PFSK-1 (cell line): ENCODE results near the gene C1QA. TPM values are rescaled to one million over a fixed set of nuclear protein-coding genes. Genes with fewer than 3 reads are reported as not detected.

Experiments used
- FOXP2 ChIP-seq: optimal IDR thresholded peaks from 2 replicates; pipeline ENCODE3; 2011; ENCODE audit warnings: borderline replicate concordance, control low read depth, inconsistent platforms; ENCODE audit not compliant: insufficient read depth; ENCODE audit errors: extremely low read length, extremely low read depth
- POLR2AphosphoS5 ChIP-seq: IDR thresholded peaks from 2 replicates; pipeline ENCODE4 v1.6.1; 2012; ENCODE audit warnings: low read depth, mild to moderate bottlenecking, control low read depth, low read length, moderate library complexity
- SIN3A ChIP-seq: IDR thresholded peaks from 2 replicates; pipeline ENCODE4 v1.6.1; 2012; ENCODE audit warnings: mild to moderate bottlenecking, low read length, moderate library complexity, borderline replicate concordance; ENCODE audit not compliant: insufficient read depth
- TAF1 ChIP-seq: IDR thresholded peaks from 2 replicates; pipeline ENCODE4 v1.6.1; 2012; ENCODE audit warnings: low read length, control low read depth, borderline replicate concordance; ENCODE audit not compliant: insufficient read depth
- polyA plus RNA-seq: library from polyadenylated mRNA; unstranded; fragments of >200 nt; gene quantifications from one replicate; pipeline ENCODE4 v1.2.1, GENCODE V29; 2012; ENCODE audit warnings: low read depth, missing spikeins; ENCODE audit not compliant: insufficient read length
- TF ChIP-seq, protein P1 (sequence below), 2 experiments: IDR thresholded peaks; 2 replicates each; pipeline versions ENCODE4 v1.6.1 to v1.8.0; 2011 to 2012; ENCODE audit warnings: low read depth in 2 of 2, low read length in 2 of 2, control low read depth in 1 of 2, inconsistent platforms in 1 of 2, mild to moderate bottlenecking in 1 of 2, moderate library complexity in 1 of 2; ENCODE audit not compliant: insufficient read depth in 1 of 2

Gene C1QA, protein sequence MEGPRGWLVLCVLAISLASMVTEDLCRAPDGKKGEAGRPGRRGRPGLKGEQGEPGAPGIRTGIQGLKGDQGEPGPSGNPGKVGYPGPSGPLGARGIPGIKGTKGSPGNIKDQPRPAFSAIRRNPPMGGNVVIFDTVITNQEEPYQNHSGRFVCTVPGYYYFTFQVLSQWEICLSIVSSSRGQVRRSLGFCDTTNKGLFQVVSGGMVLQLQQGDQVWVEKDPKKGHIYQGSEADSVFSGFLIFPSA
- not detected for polyA plus RNA-seq

- TF ChIP-seq, protein P1, sequence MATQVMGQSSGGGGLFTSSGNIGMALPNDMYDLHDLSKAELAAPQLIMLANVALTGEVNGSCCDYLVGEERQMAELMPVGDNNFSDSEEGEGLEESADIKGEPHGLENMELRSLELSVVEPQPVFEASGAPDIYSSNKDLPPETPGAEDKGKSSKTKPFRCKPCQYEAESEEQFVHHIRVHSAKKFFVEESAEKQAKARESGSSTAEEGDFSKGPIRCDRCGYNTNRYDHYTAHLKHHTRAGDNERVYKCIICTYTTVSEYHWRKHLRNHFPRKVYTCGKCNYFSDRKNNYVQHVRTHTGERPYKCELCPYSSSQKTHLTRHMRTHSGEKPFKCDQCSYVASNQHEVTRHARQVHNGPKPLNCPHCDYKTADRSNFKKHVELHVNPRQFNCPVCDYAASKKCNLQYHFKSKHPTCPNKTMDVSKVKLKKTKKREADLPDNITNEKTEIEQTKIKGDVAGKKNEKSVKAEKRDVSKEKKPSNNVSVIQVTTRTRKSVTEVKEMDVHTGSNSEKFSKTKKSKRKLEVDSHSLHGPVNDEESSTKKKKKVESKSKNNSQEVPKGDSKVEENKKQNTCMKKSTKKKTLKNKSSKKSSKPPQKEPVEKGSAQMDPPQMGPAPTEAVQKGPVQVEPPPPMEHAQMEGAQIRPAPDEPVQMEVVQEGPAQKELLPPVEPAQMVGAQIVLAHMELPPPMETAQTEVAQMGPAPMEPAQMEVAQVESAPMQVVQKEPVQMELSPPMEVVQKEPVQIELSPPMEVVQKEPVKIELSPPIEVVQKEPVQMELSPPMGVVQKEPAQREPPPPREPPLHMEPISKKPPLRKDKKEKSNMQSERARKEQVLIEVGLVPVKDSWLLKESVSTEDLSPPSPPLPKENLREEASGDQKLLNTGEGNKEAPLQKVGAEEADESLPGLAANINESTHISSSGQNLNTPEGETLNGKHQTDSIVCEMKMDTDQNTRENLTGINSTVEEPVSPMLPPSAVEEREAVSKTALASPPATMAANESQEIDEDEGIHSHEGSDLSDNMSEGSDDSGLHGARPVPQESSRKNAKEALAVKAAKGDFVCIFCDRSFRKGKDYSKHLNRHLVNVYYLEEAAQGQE (IDR thresholded peaks at IDR 0.05; ENCODE audit: insufficient read depth in 1 of 2, low read depth in 2 of 2, low read length in 2 of 2), result no peak
- no peak for TF ChIP-seq POLR2AphosphoS5
- TF ChIP-seq TAF1, result no peak
- TF ChIP-seq FOXP2, result no peak
- no peak for TF ChIP-seq SIN3A
Observed at GRCh38 chr1:22636353-22636752, at the start of gene C1QA. TSS of gene C1QA (plus strand) at chr1:22636628. CDS start at chr1:22637617, 989 bp downstream.

GRCh38 chr1:22587247-22587646, 49.2 kb upstream of the C1QA start:
- TF ChIP-seq, protein P1 (IDR thresholded peaks at IDR 0.05; ENCODE audit: insufficient read depth in 1 of 2, low read depth in 2 of 2, low read length in 2 of 2), result no peak
- TF ChIP-seq FOXP2 (no peak), POLR2AphosphoS5 (no peak), SIN3A (no peak), TAF1 (no peak)

DNA sequence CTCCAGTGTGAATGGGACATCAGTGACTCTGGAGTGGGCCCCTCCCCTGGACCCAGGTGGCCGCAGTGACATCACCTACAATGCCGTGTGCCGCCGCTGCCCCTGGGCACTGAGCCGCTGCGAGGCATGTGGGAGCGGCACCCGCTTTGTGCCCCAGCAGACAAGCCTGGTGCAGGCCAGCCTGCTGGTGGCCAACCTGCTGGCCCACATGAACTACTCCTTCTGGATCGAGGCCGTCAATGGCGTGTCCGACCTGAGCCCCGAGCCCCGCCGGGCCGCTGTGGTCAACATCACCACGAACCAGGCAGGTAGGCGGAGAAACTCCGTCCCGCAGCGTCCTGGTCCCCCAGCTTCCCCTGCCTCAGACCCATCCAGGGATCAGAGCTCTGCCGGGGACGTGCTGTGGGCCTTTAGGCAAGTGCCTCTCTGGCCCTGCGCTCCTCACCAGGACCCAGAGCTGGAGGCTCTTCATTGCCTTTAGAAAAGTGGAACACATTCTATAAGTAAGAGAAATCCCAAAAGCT, 47.5 kb upstream of the C1QA start:
- TF ChIP-seq POLR2AphosphoS5, result no peak
- no peak for TF ChIP-seq FOXP2
- no peak for TF ChIP-seq SIN3A
- TF ChIP-seq TAF1, result no peak
- TF ChIP-seq, protein P1 (IDR thresholded peaks at IDR 0.05; ENCODE audit: insufficient read depth in 1 of 2, low read depth in 2 of 2, low read length in 2 of 2), result no peak

DNA sequence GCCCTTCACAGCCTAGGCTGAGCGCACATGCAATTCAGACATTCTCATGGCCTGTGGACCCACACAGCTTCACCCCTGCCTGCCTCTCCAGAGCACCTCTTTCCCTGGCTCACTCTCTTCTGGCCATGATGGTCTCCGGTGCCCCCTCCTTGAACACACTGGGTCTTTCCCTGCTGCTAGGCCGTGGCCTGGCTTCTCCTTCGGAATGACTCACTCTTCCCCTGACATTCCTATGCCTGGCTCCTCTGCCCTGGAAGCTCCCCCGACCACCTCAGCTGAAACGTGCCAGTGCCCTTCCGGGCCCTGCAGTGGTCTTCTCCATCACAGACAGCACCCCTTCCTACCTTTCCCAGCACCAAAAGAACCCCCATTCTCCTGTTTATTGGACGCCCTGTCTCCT, 44.9 kb upstream of the C1QA start:
- TF ChIP-seq, protein P1 (IDR thresholded peaks at IDR 0.05; ENCODE audit: insufficient read depth in 1 of 2, low read depth in 2 of 2, low read length in 2 of 2), result no peak
- TF ChIP-seq POLR2AphosphoS5, result no peak
- TF ChIP-seq FOXP2, result no peak
- no peak for TF ChIP-seq TAF1
- TF ChIP-seq SIN3A, result no peak
